Superior temporal gyrus (tissue), 1 donor: ENCODE measurements around the gene BSPRY.
A peak's percentile ranks its signal among the peaks of the same experiment; 100 is the strongest.

Experiments used
- DNase-seq: peaks from one replicate; pipeline ENCODE4 v3.0.0-alpha.2; 2016; ENCODE audit errors: extremely low spot score

BSPRY gene

GRCh38 chr9:113349445-113350094 lies at the start of gene BSPRY:
BSPRY (plus strand) TSS chr9:113349541; CDS start chr9:113349580, 39 bp downstream.
- DNase-seq: no peak

- no peak for DNase-seq
Observed at GRCh38 chr9:113299800-113300292, 49.5 kb upstream of the BSPRY start.

DNA sequence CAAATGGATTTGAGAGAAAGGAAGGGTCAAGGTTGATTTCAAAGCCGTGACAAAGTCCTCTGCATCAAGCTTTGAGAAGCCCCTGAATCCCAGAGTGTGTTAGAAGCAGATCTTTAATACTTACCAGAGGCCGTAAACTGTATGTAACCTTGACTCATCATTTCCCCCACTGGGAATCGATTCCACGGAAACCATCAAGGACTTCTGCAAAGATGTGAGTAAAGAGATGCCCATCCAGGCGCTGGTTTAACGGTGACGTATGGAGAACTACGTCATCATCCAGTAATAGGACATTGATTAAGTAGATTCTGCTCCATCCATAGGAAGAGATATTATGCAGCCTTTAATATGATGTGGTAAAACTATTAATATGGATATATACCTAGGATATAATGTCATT lies 47.8 kb upstream of the BSPRY start:
- no peak for DNase-seq

- no peak for DNase-seq
Observed at GRCh38 chr9:113302792-113303418, 46.4 kb upstream of the BSPRY start, which contains the start of gene RNF183. RNF183 (minus strand) TSS chr9:113303376; CDS start chr9:113298184, 5,192 bp downstream.

DNA sequence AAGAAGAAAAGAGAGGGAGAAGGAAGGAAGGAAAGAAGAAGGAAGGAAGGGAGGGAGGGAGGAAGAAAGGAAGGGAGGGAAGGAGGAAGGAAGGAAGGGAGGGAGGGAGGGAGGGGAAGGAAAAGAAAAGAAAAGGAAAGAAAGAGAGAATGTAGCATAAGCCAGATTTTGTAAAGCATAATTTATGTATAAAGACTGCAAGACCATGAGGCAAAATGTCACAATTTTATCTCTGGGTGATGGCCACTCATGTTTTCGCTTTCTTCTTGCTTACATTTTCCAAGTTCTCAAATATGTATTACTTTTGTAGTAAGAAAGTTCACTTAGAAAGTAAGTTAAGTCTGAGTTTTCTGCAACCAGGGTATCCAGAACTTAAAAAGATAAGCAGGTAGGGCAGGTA lies 42.8 kb upstream of the BSPRY start:
- no peak for DNase-seq

- DNase-seq: no peak
Observed at GRCh38 chr9:113307396-113307975, 41.9 kb upstream of the BSPRY start.

GRCh38 chr9:113309204-113309813 lies 40.0 kb upstream of the BSPRY start:
- DNase-seq: peak; percentile 76

DNA sequence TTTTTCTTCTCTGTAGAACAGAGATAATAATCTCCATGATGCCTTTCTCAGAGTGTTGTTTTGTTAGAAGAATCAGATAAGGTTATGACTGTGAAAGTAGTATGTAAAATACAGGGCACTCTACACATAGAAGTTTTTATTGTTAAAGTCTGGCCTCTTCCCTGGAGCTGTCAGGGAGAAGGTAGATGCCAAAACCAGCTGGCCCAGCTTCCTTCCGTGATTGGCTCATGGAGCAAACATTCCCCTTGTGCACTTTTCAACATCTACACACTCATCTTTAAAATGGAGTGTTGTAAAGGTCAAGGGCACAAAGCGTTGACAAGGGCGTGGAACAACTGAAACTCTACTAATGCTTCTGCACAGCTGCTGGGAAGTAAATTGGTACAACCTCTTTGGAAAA lies 38.8 kb upstream of the BSPRY start:
- DNase-seq: no peak

DNA sequence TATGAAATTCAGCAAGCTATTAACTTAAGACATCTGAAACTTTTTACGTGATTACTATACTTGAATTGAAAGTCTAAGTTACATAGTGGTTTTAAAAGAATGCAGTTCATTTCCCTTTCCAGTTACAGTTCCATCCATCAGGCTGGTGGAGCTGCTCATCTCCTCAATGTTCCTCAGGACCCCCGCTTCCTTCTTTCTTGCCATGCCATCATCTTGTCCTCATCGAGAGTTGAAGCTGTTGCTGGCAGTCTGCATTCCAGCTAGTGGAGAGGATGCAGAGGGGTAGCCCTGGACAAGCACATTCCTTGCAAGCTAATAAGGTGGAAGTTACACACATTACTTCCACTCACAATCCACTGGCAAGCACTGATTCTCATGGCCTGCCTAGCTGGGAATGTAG lies 37.4 kb upstream of the BSPRY start:
- no peak for DNase-seq

DNA sequence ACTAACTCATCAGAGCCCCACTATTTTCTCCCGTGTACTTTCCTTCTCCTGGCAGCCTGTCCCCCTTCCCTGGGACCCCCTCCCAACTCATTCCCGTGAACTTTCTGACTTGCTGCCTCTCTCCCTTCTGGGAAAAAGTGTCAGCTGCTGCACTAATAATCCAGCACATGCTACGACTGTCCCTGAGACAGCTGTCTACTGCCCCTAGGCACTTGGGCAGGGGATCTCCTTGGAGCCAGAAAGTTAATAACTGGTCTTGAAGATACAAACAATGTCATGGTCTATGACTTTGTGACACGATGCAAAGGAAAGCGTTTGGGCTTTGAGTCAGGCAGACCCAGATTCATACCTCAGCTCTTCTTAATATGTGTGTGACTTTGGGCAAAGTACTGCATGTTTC lies 36.1 kb upstream of the BSPRY start:
- DNase-seq: no peak

DNA sequence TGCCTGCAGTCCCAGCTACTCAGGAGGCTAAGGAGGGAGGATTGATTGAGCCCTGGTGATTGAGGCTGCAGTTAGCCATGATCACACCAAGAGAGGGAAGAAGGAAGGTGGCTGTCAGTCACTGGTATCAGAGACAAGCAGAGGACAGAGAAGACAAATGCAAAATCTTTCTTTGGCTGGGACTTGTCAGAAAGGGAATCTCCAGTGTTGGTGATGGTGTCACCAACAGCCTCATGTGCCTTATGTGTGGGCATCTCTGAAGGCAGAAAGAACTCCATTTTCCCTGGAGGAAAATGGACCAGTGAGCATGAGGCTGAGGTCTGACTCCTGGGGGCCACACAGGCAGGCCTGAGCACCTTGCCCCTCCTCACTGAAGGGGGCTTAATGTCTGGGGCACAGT lies 34.1 kb upstream of the BSPRY start:
- no peak for DNase-seq

DNA sequence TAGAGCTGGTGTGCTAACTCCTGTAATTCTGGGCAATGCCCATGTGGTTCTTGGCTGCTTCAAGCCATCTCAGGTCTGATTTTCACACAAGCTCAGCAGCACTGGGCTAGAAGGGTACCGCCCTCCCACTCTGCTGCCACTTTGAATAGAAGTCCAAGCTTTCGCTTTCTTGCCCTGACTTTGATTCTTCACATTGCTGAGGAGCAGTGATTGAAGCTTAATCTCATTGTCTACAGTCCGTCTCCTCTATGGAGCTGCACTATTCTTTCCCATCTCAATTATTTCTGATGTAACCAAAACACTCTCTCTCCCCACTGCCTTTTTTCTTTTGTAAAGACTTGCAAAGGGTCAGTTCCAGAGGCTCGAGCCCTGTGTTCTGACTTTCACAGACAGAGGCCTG lies 33.3 kb upstream of the BSPRY start:
- DNase-seq: no peak

GRCh38 chr9:113317777-113318176 lies 31.6 kb upstream of the BSPRY start:
- no peak for DNase-seq

DNA sequence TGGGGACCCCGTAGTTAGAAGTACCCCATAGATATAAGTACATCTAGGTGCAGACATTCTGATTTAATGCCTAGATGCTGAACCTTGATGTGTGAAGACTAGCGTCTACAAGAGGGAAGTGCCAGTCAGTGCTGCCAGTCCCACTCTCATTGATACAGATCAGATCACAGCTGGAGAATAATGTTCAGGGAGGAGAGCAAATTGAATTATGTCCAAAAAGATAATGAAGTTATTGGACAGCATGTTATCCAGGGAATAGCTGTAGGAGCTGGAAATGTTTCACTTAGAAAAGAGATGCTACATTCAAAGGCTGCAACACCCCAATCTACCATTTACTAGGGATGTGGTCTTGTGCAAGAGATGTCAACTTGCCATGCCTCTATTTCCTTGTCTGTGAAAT lies 30.3 kb upstream of the BSPRY start:
- DNase-seq: no peak

DNA sequence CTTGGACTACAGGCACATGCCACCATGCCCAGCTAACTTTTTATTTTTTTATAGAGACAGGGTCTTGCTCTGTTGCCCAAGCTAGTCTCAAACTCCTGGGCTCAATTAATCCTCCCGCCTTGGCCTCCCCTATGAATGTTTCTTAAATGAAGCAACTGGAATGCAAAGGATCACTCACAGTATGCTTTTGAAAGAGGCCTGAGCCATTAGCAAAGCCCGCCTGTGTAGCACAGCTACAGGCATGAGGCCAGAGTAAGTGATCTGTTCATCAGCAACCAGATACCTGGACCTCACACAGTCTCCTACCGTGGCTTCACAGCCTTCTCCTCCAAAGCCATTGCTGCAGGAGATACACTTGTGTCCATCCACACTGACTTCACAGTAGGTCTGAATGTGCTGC lies 29.3 kb upstream of the BSPRY start:
- no peak for DNase-seq

DNA sequence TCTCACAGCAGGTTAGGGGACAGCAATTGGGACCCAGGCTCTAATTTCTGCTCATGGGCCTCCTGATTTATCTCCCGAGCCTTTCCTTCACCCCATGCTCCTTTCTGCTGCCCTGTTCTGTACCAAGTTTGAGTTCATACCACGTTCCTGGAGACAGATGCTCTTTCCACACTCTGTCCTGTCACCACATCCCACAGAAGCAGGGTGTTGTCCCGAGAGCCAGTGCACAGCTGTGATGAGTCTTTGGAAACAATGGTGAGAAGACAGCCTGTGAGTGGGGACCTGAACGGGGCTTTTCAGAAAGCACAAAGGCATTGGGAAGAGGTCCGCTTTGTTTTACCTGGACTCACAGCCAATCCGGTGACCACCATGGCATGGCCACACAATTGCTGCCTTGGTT lies 26.7 kb upstream of the BSPRY start:
- no peak for DNase-seq

GRCh38 chr9:113326230-113326629 lies 23.1 kb upstream of the BSPRY start:
- no peak for DNase-seq

- no peak for DNase-seq
Observed at GRCh38 chr9:113328045-113328782, 21.1 kb upstream of the BSPRY start.

DNA sequence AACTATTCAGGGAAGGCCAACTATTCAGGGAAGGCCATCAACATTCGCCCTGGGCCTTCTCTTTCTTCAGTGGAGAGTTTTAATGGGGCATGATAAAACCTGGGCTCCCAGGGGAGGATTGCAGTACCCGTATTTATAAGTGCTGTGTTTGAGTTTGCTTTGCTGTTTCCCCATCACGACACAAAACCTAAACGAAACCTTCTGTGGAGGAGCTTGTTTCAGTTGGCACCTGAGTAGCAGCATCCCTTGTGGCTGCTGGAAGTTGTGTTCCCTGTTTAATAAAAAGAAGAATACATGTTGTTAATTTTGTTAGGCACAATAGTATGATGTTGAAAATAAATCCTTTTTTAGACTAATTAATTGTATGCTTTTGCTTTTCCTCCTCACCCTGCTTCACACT lies 17.6 kb upstream of the BSPRY start:
- DNase-seq: no peak

DNA sequence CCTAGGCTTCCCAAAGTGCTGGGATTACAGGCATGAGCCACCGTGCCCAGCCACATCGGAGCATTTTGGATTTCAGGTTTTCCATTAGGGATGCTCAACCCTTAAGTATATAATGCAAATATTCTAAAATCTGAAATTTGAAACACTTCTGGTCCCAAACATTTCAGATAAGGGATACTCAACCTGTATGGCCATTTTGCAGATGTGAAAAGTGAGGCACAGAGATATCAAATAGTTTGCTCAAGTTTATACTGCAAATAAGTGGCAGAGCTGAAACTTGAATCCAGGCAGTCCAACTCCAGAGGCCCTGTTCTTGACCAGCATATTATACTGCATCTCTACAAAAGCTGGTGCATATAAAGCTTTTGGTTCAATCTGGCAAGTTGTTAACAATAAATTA lies 11.6 kb upstream of the BSPRY start:
- no peak for DNase-seq

- peak; percentile 88 for DNase-seq
Observed at GRCh38 chr9:113340011-113340699, 9.2 kb upstream of the BSPRY start, which contains the start of gene WDR31. WDR31 (minus strand) TSS chr9:113340275; CDS start chr9:113332022, 8,253 bp downstream.
